Measurements from ENCODE around the gene TNF.

Gene TNF

DNA sequence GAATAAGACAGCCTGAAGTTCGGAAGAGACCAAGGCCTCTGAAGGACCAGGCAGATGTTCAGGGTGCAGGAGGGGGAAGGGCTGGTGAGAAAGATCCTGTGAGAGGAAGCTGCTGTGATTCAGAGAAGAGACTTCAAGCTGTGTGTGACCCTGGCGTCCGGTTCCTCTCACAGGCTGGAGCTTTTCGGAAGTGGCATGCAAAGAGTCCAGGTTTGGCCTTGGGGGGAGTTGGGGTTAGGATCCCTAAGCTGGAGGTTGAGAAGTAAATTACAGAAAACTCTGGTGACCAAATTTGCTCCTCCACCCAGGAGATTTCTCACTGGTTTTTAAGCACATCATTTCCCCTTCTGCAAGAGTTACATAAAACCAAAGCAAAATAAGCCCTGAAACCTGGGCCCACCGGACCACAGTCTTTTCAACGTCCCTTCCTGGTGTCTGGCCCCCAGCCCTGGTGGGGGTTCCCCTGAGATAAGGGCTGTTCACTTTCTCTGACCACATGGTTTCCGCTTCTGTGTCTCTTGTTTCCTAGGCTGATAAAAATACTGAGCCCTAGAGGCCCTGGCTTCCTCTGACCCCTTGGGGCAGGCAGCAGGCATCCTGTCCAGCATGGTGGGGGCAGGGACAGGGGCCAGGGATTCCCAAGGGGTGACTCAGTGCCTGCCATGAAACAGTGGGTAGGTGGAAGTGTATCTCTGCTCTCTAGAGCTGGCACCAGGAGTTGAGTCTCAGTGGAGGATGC lies 15.2 kb upstream of the TNF start:
- TF ChIP-seq, protein P1, sequence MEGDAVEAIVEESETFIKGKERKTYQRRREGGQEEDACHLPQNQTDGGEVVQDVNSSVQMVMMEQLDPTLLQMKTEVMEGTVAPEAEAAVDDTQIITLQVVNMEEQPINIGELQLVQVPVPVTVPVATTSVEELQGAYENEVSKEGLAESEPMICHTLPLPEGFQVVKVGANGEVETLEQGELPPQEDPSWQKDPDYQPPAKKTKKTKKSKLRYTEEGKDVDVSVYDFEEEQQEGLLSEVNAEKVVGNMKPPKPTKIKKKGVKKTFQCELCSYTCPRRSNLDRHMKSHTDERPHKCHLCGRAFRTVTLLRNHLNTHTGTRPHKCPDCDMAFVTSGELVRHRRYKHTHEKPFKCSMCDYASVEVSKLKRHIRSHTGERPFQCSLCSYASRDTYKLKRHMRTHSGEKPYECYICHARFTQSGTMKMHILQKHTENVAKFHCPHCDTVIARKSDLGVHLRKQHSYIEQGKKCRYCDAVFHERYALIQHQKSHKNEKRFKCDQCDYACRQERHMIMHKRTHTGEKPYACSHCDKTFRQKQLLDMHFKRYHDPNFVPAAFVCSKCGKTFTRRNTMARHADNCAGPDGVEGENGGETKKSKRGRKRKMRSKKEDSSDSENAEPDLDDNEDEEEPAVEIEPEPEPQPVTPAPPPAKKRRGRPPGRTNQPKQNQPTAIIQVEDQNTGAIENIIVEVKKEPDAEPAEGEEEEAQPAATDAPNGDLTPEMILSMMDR (IDR thresholded peaks at IDR 0.05; ENCODE audit: low read depth, low read length, missing control alignments) = no peak
- peak overlapping the region; percentile 36; the same call in 1 of the 2 replicates for H3K4me3 ChIP-seq (ENCODE audit: low read depth, low read length)
- peak; percentile 90 for DNase-seq (ENCODE audit: low read depth)

DNA sequence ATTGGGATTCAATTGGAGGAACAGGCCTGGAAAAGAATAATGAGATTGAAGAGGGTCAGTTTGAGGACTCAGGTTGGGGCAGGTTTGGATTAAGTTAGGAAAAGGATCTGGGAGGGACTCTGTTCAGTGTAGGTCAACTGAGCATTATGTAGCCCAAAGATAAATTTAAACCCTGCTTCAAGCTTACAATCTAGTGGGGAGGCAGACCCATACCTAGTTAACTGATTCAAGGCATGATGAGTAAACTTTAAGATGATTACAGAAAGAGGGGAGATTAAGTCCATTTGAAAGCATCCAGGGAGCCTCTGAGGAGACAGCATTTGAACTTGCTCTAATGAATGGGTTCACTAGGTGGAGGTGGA lies 14.7 kb upstream of the TNF start:
- H3K4me3 ChIP-seq (ENCODE audit: low read depth, low read length) = no peak overlapping the region
- DNase-seq (ENCODE audit: low read depth) = no peak
- TF ChIP-seq, protein P1 (IDR thresholded peaks at IDR 0.05; ENCODE audit: low read depth, low read length, missing control alignments) = no peak

GRCh38 chr6:31567531-31568370 lies 7.6 kb upstream of the TNF start:
- TF ChIP-seq, protein P1 (IDR thresholded peaks at IDR 0.05; ENCODE audit: low read depth, low read length, missing control alignments) = no peak
- no peak overlapping the region; the same call in 1 of the 2 replicates for H3K4me3 ChIP-seq (ENCODE audit: low read depth, low read length)
- peak; percentile 62 for DNase-seq (ENCODE audit: low read depth)

- TF ChIP-seq, protein P1 (IDR thresholded peaks at IDR 0.05; ENCODE audit: low read depth, low read length, missing control alignments) = no peak
- DNase-seq (ENCODE audit: low read depth) = peak; percentile 90
- no peak overlapping the region; the same call in 1 of the 2 replicates for H3K4me3 ChIP-seq (ENCODE audit: low read depth, low read length)
These were observed 6.8 kb upstream of the TNF start for GRCh38 chr6:31568537-31568961.

DNA sequence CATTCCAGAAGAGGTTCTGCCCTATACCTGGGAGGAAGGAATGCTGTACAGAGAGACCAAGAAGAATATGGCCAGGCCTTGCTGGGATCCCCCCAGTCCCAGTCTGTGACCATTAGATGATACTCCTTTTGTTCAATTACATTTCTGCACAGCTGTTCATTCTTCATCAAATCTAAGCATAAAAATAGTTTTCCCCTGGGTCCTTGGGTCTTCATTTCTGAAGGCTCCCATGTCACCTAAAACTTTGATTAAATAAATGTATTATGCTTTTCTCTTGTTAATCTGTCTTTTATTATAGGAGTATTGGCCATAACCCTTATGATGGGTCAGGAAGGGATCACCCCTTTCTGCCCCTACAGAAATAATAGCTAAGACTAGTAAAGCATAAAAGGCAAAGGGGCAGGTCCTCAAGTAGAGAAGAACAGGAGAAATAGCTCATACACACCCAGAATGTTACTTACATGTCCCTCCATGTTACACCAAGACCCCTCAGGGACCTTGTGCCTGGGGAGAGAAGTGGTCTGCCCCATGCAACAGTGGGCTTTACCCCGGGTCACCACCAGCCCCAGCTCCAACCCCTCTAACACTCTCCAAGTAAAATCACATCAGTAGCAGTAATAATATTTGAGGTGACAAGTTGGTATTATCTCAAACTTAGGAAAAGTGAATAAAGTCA lies 5.4 kb upstream of the TNF start:
- TF ChIP-seq, protein P1 (IDR thresholded peaks at IDR 0.05; ENCODE audit: low read depth, low read length, missing control alignments) = no peak
- no peak overlapping the region for H3K4me3 ChIP-seq (ENCODE audit: low read depth, low read length)
- DNase-seq (ENCODE audit: low read depth) = no peak

GRCh38 chr6:31572041-31572911 lies 3.1 kb upstream of the TNF start, which contains the start of gene LTA:
Gene LTA (plus strand): TSS chr6:31572289. CDS start chr6:31572743, 454 bp downstream.
- DNase-seq (ENCODE audit: low read depth) = peak; percentile 68
- peak within 1 kb of the TSS; percentile 55 for H3K4me3 ChIP-seq (ENCODE audit: low read depth, low read length)
- TF ChIP-seq, protein P1 (IDR thresholded peaks at IDR 0.05; ENCODE audit: low read depth, low read length, missing control alignments) = no peak
